PC-3 (cell line): ENCODE measurements around the gene PRKX. TPM values are rescaled to one million over a fixed set of nuclear protein-coding genes. Genes with fewer than 3 reads are reported as not detected.
"Not testable (repeated sequence)": the region's sequence is repeated elsewhere in the genome, so short reads cannot be mapped to it uniquely, and the experiment has no call there.

Experiments used
- ATAC-seq: fragments of 200-7000 bp; cut with Tn5 transposase; 2 replicates; pipeline ENCODE4 v1.9.1; 2020; ENCODE audit warnings: mild to moderate bottlenecking, moderate library complexity
- BruUV-seq: library from RNA; stranded (reverse); fragments of 400-500 nt; replicated peaks from 2 replicates; lab custom pipeline; 2021; lab: Mats Ljungman, UMichigan
- CTCF ChIA-PET: fragments of 300-600 bp; sonication (Branson Sonifier 250); formaldehyde crosslinking; loops from one replicate; lab custom pipeline; 2022; ENCODE audit warnings: antibody characterized with exemption; lab: Charles Lee
- POLR2A ChIA-PET: fragments of 300-600 bp; sonication (Branson Sonifier 250); formaldehyde crosslinking; loops from one replicate; lab custom pipeline; 2022; ENCODE audit warnings: antibody characterized with exemption; ENCODE audit not compliant: unreplicated experiment; lab: Charles Lee
- DNase-seq: peaks from one replicate; pipeline ENCODE4 v3.0.0-alpha.2; 2015
- H2AFZ ChIP-seq: fragments of 300-600 bp; sonication (generic); 2 replicates; pipeline ENCODE4 v1.6.0; 2016; ENCODE audit warnings: antibody characterized with exemption, low read length
- H3F3A ChIP-seq: fragments of 300-600 bp; sonication (generic); one replicate; pipeline ENCODE4 v1.6.0; 2017; ENCODE audit warnings: antibody characterized with exemption, low read length, control low read depth, mild to moderate bottlenecking; ENCODE audit not compliant: unreplicated experiment
- H3K27ac ChIP-seq: fragments of 300-600 bp; sonication (generic); 2 replicates; pipeline ENCODE4 v1.5.1; 2016; ENCODE audit warnings: mild to moderate bottlenecking, low read length
- H3K27me3 ChIP-seq: fragments of 300-600 bp; sonication (generic); 2 replicates; pipeline ENCODE4 v1.6.1; 2016; ENCODE audit warnings: low read length, mixed read lengths
- H3K36me3 ChIP-seq: fragments of 300-600 bp; sonication (generic); 2 replicates; pipeline ENCODE4 v1.6.1; 2016; ENCODE audit warnings: low read depth, mixed run types, low read length, mixed read lengths
- H3K4me1 ChIP-seq: fragments of 300-600 bp; sonication (generic); 2 replicates; pipeline ENCODE4 v1.5.1; 2016; ENCODE audit warnings: low read length; ENCODE audit not compliant: insufficient read depth
- H3K4me2 ChIP-seq: fragments of 300-600 bp; sonication (generic); 2 replicates; pipeline ENCODE4 v1.6.0; 2016; ENCODE audit warnings: low read length
- H3K4me3 ChIP-seq: fragments of 300-600 bp; sonication (generic); 2 replicates; pipeline ENCODE4 v1.5.1; 2016; ENCODE audit warnings: mild to moderate bottlenecking, low read length, mixed read lengths
- H3K79me2 ChIP-seq: fragments of 300-600 bp; sonication (generic); 2 replicates; pipeline ENCODE4 v1.6.1; 2017; ENCODE audit warnings: low read length, mixed read lengths
- H3K9ac ChIP-seq: fragments of 300-600 bp; sonication (generic); 2 replicates; pipeline ENCODE4 v1.6.0; 2016; ENCODE audit warnings: mild to moderate bottlenecking, low read length
- H3K9me2 ChIP-seq: fragments of 300-600 bp; sonication (generic); replicated peaks from 2 replicates; pipeline ENCODE4 v1.6.1; 2016; ENCODE audit warnings: mixed run types, low read length, mixed read lengths
- H3K9me3 ChIP-seq: fragments of 300-600 bp; sonication (generic); 2 replicates; pipeline ENCODE4 v1.6.1; 2016; ENCODE audit warnings: low read length, mixed read lengths
- H4K20me1 ChIP-seq: fragments of 300-600 bp; sonication (generic); 2 replicates; pipeline ENCODE4 v1.6.1; 2016; ENCODE audit warnings: low read length, mixed read lengths
- CTCF ChIP-seq: fragments of 300-600 bp; sonication (generic); conservative IDR thresholded peaks from 2 replicates; pipeline ENCODE4 v1.5.1; 2017; ENCODE audit warnings: antibody characterized with exemption, low read depth, mild to moderate bottlenecking, low read length
- EZH2 ChIP-seq: fragments of 300-600 bp; sonication (generic); IDR thresholded peaks from one replicate; pipeline ENCODE4 v1.6.1; 2017; ENCODE audit warnings: antibody characterized with exemption, mild to moderate bottlenecking, low read length; ENCODE audit not compliant: unreplicated experiment
- EZH2phosphoT487 ChIP-seq: fragments of 300-600 bp; sonication (generic); IDR thresholded peaks from 2 replicates; pipeline ENCODE4 v1.6.1; 2018; ENCODE audit warnings: mild to moderate bottlenecking, antibody characterized with exemption, low read length, borderline replicate concordance
- intact Hi-C: fragments of 100-400 bp; cut with micrococcal nuclease; formaldehyde crosslinking; loops from 2 replicates; pipeline ENCODE4 v1.9.0; 2023
- total RNA-seq: library from RNA; depleted of rRNA; stranded (reverse); fragments of >200 nt; gene quantifications from 2 replicates; pipeline ENCODE4 v1.2.3, GENCODE V29; 2014

Gene PRKX
- total RNA-seq, 1 experiment from 2014 or later: 22.2 TPM

GRCh38 chrX:3757510-3758025, 44.1 kb upstream of the PRKX start:
- POLR2A ChIA-PET: no interaction called here
- Histone ChIP-seq H3K36me3 (no peaks in the 10 kb centered on the region), H3K4me2 (no peak overlapping the region), H3K4me1 (no peaks in the 10 kb centered on the region), H4K20me1 (no peaks in the 10 kb centered on the region), H3K9me2 (no peaks in the 10 kb centered on the region), H3K27ac (no peak overlapping the region), H3K4me3 (no peak overlapping the region), H3K9ac (no peak overlapping the region), H3F3A (no peaks in the 10 kb centered on the region), H2AFZ (no peak overlapping the region), H3K9me3 (no peaks in the 10 kb centered on the region), H3K27me3 (no peaks in the 10 kb centered on the region), H3K79me2 (no peaks in the 10 kb centered on the region)
- TF ChIP-seq CTCF (no peak), EZH2phosphoT487 (no peak), EZH2 (no peak)
- DNase-seq: no peak
- intact Hi-C loops: no loop called here
- CTCF ChIA-PET: no interaction called here
- no TSS peak for BruUV-seq
- ATAC-seq: no peak

DNA sequence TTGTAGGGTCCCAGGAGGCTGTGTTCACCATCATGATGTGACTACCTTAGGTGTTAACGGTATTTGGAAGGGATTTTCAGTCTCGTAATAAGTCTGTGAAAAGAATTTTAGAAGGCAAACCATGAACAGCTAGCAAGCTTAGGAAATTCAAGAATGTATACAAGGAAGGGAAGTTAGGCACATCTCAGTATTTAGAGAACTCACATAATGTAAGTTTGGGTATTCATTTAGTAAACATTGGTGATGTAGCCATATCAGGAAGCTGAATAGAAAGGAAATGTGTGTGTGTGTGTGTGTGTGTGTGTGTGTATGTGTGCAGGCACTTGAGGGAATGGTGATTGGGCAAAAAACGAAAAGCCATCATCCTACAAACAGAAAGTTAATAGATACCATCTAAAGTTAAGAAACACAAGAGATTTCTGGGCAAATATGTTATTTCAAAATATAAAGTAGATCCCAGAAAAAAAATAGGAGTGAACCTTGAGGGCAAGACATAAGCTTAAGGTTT, 34.7 kb upstream of the PRKX start:
- H4K20me1 ChIP-seq: no peaks in the 10 kb centered on the region
- ChIA-PET CTCF (no interaction called here), POLR2A (no interaction called here)
- no peaks in the 10 kb centered on the region for H3K79me2 ChIP-seq
- no peaks in the 10 kb centered on the region for H3K4me1 ChIP-seq
- TF ChIP-seq CTCF (no peak), EZH2 (no peak), EZH2phosphoT487 (no peak)
- H3K36me3 ChIP-seq: no peaks in the 10 kb centered on the region
- no peak overlapping the region for H3K4me3 ChIP-seq
- H3F3A ChIP-seq: no peaks in the 10 kb centered on the region
- no peak overlapping the region for H3K4me2 ChIP-seq
- H3K9me2 ChIP-seq: no peaks in the 10 kb centered on the region
- no peak overlapping the region for H3K27ac ChIP-seq
- H3K9me3 ChIP-seq: no peaks in the 10 kb centered on the region
- no peak overlapping the region for H3K9ac ChIP-seq
- intact Hi-C loops: no loop called here
- BruUV-seq: no TSS peak
- DNase-seq (no peak), ATAC-seq (no peak)
- H2AFZ ChIP-seq: no peak overlapping the region
- H3K27me3 ChIP-seq: peaks cover 15% of the 10 kb centered on the region; the same call in 1 of the 2 replicates

- no peaks in the 10 kb centered on the region for H3K36me3 ChIP-seq
- ChIA-PET CTCF (interaction anchor here (0.6 kb wide), 1 partner anchor 1906 kb away, joined by 4 read pairs; no protein-coding TSS in a partner anchor), POLR2A (no interaction called here)
- peaks cover 15% of the 10 kb centered on the region; the same call in 1 of the 2 replicates for H3K27me3 ChIP-seq
- H3K9ac ChIP-seq: no peak overlapping the region
- H3F3A ChIP-seq: no peaks in the 10 kb centered on the region
- no peaks in the 10 kb centered on the region for H3K9me3 ChIP-seq
- ATAC-seq (no peak), DNase-seq (no peak)
- TF ChIP-seq CTCF (no peak), EZH2 (no peak), EZH2phosphoT487 (no peak)
- BruUV-seq: no TSS peak
- intact Hi-C loops: no loop called here
- H3K9me2 ChIP-seq: no peaks in the 10 kb centered on the region
- H4K20me1 ChIP-seq: no peaks in the 10 kb centered on the region
- H3K4me2 ChIP-seq: no peak overlapping the region
- no peaks in the 10 kb centered on the region for H3K4me1 ChIP-seq
- H3K27ac ChIP-seq: no peak overlapping the region
- no peaks in the 10 kb centered on the region for H3K79me2 ChIP-seq
- H3K4me3 ChIP-seq: no peak overlapping the region
- H2AFZ ChIP-seq: no peak overlapping the region
Observed at GRCh38 chrX:3743801-3744439, 30.5 kb upstream of the PRKX start.

GRCh38 chrX:3740946-3741345, 27.5 kb upstream of the PRKX start:
- intact Hi-C loops, CTCF ChIA-PET, H3K9ac ChIP-seq, H2AFZ ChIP-seq, H3K79me2 ChIP-seq, H3K4me1 ChIP-seq, H3K27me3 ChIP-seq, H3K9me2 ChIP-seq, POLR2A ChIA-PET, H4K20me1 ChIP-seq, ATAC-seq, BruUV-seq, DNase-seq, H3K9me3 ChIP-seq, H3K4me3 ChIP-seq, H3K4me2 ChIP-seq, H3K36me3 ChIP-seq, H3F3A ChIP-seq, H3K27ac ChIP-seq: not testable (repeated sequence)
